D721Med (cell line): ENCODE results near the gene FAM227A.
A peak's percentile ranks its signal among the peaks of the same experiment; 100 is the strongest.

Experiments
- DNase-seq: peaks from one replicate; pipeline ENCODE4 v3.0.0; 2011; ENCODE audit warnings: low spot score; ENCODE audit not compliant: insufficient read length
- FAIRE-seq: peaks from 2 replicates; lab custom pipeline; 2011; peaks lifted over from hg19 to GRCh38; lab: Jason Lieb, UNC
- CTCF ChIP-seq: IDR thresholded peaks from 2 replicates; pipeline ENCODE4 v1.5.1; 2012; ENCODE audit warnings: mild to moderate bottlenecking, control low read depth; ENCODE audit not compliant: insufficient read depth; ENCODE audit errors: missing control alignments

The FAM227A gene

GRCh38 chr22:38685761-38686160 lies 29.6 kb upstream of the FAM227A start:
- TF ChIP-seq CTCF: no peak
- FAIRE-seq (no peak), DNase-seq (no peak)

- FAIRE-seq (no peak), DNase-seq (no peak)
- no peak for TF ChIP-seq CTCF
Observed at GRCh38 chr22:38684895-38685294, 28.7 kb upstream of the FAM227A start.

- FAIRE-seq (no peak), DNase-seq (peak; percentile 69)
- TF ChIP-seq CTCF: peak; percentile 74
Observed at GRCh38 chr22:38681582-38682335, 25.6 kb upstream of the FAM227A start, which contains the start of gene TOMM22. Gene TOMM22, plus strand, starts transcription at chr22:38681957. Its CDS starts 22 bp downstream, at chr22:38681979.

- no peak for TF ChIP-seq CTCF
- DNase-seq: no peak
- FAIRE-seq: no peak
Observed at GRCh38 chr22:38675833-38676232, 19.6 kb upstream of the FAM227A start.

GRCh38 chr22:38674888-38675287 lies 18.7 kb upstream of the FAM227A start:
- FAIRE-seq: no peak
- TF ChIP-seq CTCF: no peak
- DNase-seq: no peak

- FAIRE-seq (no peak), DNase-seq (no peak)
- TF ChIP-seq CTCF: no peak
Observed at GRCh38 chr22:38657045-38657909, 1.1 kb upstream of the FAM227A start.
